Measurements from ENCODE around the gene MYMX. TPM values are rescaled to one million over a fixed set of nuclear protein-coding genes. Genes with fewer than 3 reads are reported as not detected.

Gene MYMX
- total RNA-seq, 2 experiments from 2014 or later, result not detected

GRCh38 chr6:44250067-44250717 is 33.5 kb downstream of the MYMX start:
- intact Hi-C loops (cut with DNase I, micrococcal nuclease), result no loop called here
- DNase-seq (no peak), ATAC-seq (ENCODE audit: poor library complexity) (no peak)
- CTCF ChIA-PET, result no interaction called here
- peaks cover 92% of the 10 kb centered on the region for H3K36me3 Mint-ChIP-seq (ENCODE audit: low read depth)
- Histone ChIP-seq H3K27ac (ENCODE audit: low read depth in 1 of 2, low read length in 2 of 2) (no peak overlapping the region), H3K4me3 (ENCODE audit: low read length) (no peak overlapping the region), H3K4me1 (ENCODE audit: insufficient read depth, low read length) (peaks cover 52% of the 10 kb centered on the region), H3K27me3 (ENCODE audit: control insufficient read depth in 1 of 2, insufficient read depth in 2 of 2, low read length in 2 of 2) (no peaks in the 10 kb centered on the region), H3K9me3 (ENCODE audit: control insufficient read depth in 1 of 2, insufficient read depth in 1 of 2, low read length in 2 of 2) (no peaks in the 10 kb centered on the region), H3K36me3 (ENCODE audit: insufficient read depth, low read length) (peaks cover 70% of the 10 kb centered on the region)
- H3K4me3 Mint-ChIP-seq, result peak overlapping the region; percentile 96
- no peak for TF ChIP-seq CTCF (IDR thresholded peaks at IDR 0.05)
- peaks cover 72% of the 10 kb centered on the region for H3K4me1 Mint-ChIP-seq (ENCODE audit: low read depth)
- peak overlapping the region; percentile 12 for H3K27ac Mint-ChIP-seq
- peaks cover 5% of the 10 kb centered on the region for H3K27me3 Mint-ChIP-seq
- H3K9me3 Mint-ChIP-seq, result no peaks in the 10 kb centered on the region
- POLR2A ChIA-PET, result no interaction called here

- H3K4me1 ChIP-seq (ENCODE audit: insufficient read depth, low read length), result peaks cover 51% of the 10 kb centered on the region
- peak overlapping the region; percentile 12 for H3K27ac Mint-ChIP-seq
Observed at GRCh38 chr6:44250718-44251123, 34.0 kb downstream of the MYMX start.

More at GRCh38 chr6:44250718-44251123, 34.0 kb downstream of the MYMX start:
- peak overlapping the region; percentile 12 for H3K4me3 Mint-ChIP-seq
- H3K36me3 ChIP-seq (ENCODE audit: insufficient read depth, low read length), result peaks cover 75% of the 10 kb centered on the region
- CTCF ChIA-PET, result no interaction called here
- peaks cover 5% of the 10 kb centered on the region for H3K27me3 Mint-ChIP-seq
- H3K4me1 Mint-ChIP-seq (ENCODE audit: low read depth), result peaks cover 70% of the 10 kb centered on the region
- ATAC-seq (ENCODE audit: poor library complexity), result no peak
- no peaks in the 10 kb centered on the region for H3K9me3 Mint-ChIP-seq
- no peak overlapping the region for H3K27ac ChIP-seq (ENCODE audit: low read depth in 1 of 2, low read length in 2 of 2)
- H3K36me3 Mint-ChIP-seq (ENCODE audit: low read depth), result peaks cover 92% of the 10 kb centered on the region
- TF ChIP-seq CTCF (IDR thresholded peaks at IDR 0.05), result no peak
- H3K4me3 ChIP-seq (ENCODE audit: low read length), result no peak overlapping the region
- no peak for DNase-seq
- intact Hi-C loops (cut with DNase I, micrococcal nuclease), result no loop called here
- POLR2A ChIA-PET, result no interaction called here
- H3K9me3 ChIP-seq (ENCODE audit: control insufficient read depth in 1 of 2, insufficient read depth in 1 of 2, low read length in 2 of 2), result no peaks in the 10 kb centered on the region
- H3K27me3 ChIP-seq (ENCODE audit: control insufficient read depth in 1 of 2, insufficient read depth in 2 of 2, low read length in 2 of 2), result no peaks in the 10 kb centered on the region

Data from CD4-positive, alpha-beta T cell (primary cell).